Nephron progenitor cell (in vitro differentiated cells): ENCODE data around the gene OR2A25.

ENCODE experiments used
- DNase-seq: peaks from one replicate; pipeline ENCODE4 v3.0.0; 2021
- H3K27ac Mint-ChIP-seq: 2 replicates; pipeline ENCODE4 v1.8.0; 2021; ENCODE audit warnings: mild to moderate bottlenecking, moderate library complexity, mixed read lengths
- H3K27me3 Mint-ChIP-seq: 2 replicates; pipeline ENCODE4 v1.8.0; 2021; ENCODE audit warnings: mild to moderate bottlenecking, low read depth, mixed read lengths; ENCODE audit not compliant: poor library complexity
- H3K36me3 Mint-ChIP-seq: 2 replicates; pipeline ENCODE4 v1.8.0; 2021; ENCODE audit warnings: low read depth, mixed read lengths
- H3K4me1 Mint-ChIP-seq: 2 replicates; pipeline ENCODE4 v1.8.0; 2021; ENCODE audit warnings: mixed read lengths
- H3K4me3 Mint-ChIP-seq: 2 replicates; pipeline ENCODE4 v1.8.0; 2021; ENCODE audit warnings: mild to moderate bottlenecking, moderate library complexity, mixed read lengths
- H3K9me3 Mint-ChIP-seq: 2 replicates; pipeline ENCODE4 v1.8.0; 2021; ENCODE audit warnings: mild to moderate bottlenecking, moderate library complexity, mixed read lengths
- CTCF ChIP-seq: fragments of 200-600 bp; sonication (generic); IDR thresholded peaks from 2 replicates; pipeline ENCODE4 v1.5.0; 2021; ENCODE audit warnings: antibody characterized with exemption

OR2A25 gene

GRCh38 chr7:144085978-144086377, 16.4 kb downstream of the OR2A25 start, which contains the start of gene OR2A12:
OR2A12 (plus strand) TSS chr7:144086278; CDS start chr7:144095108, 8,830 bp downstream.
- TF ChIP-seq CTCF, result no peak
- H3K27me3 Mint-ChIP-seq, result peaks cover 4% of the 10 kb centered on the region
- H3K36me3 Mint-ChIP-seq, result no peaks in the 10 kb centered on the region
- no peak for DNase-seq
- no peaks in the 10 kb centered on the region for H3K9me3 Mint-ChIP-seq
- no peaks in the 10 kb centered on the region for H3K4me1 Mint-ChIP-seq
- H3K27ac Mint-ChIP-seq, result no peak within 1 kb of the TSS
- H3K4me3 Mint-ChIP-seq, result no peak within 1 kb of the TSS

GRCh38 chr7:144086730-144087129, 17.1 kb downstream of the OR2A25 start:
- no peak overlapping the region for H3K4me3 Mint-ChIP-seq
- no peak overlapping the region for H3K27ac Mint-ChIP-seq
- peaks cover 4% of the 10 kb centered on the region for H3K27me3 Mint-ChIP-seq
- DNase-seq, result no peak
- no peaks in the 10 kb centered on the region for H3K4me1 Mint-ChIP-seq
- TF ChIP-seq CTCF, result no peak
- peaks cover 5% of the 10 kb centered on the region for H3K9me3 Mint-ChIP-seq
- no peaks in the 10 kb centered on the region for H3K36me3 Mint-ChIP-seq

GRCh38 chr7:144087230-144087629, 17.6 kb downstream of the OR2A25 start:
- no peak for DNase-seq
- no peak overlapping the region for H3K4me3 Mint-ChIP-seq
- no peak for TF ChIP-seq CTCF
- no peaks in the 10 kb centered on the region for H3K4me1 Mint-ChIP-seq
- peaks cover 4% of the 10 kb centered on the region for H3K27me3 Mint-ChIP-seq
- no peaks in the 10 kb centered on the region for H3K36me3 Mint-ChIP-seq
- H3K9me3 Mint-ChIP-seq, result peaks cover 10% of the 10 kb centered on the region
- no peak overlapping the region for H3K27ac Mint-ChIP-seq

GRCh38 chr7:144090667-144091066, 21.1 kb downstream of the OR2A25 start:
- Mint-ChIP-seq H3K27ac (no peak overlapping the region), H3K27me3 (peaks cover 4% of the 10 kb centered on the region), H3K36me3 (no peaks in the 10 kb centered on the region), H3K9me3 (peaks cover 13% of the 10 kb centered on the region), H3K4me3 (no peak overlapping the region), H3K4me1 (no peaks in the 10 kb centered on the region)
- no peak for TF ChIP-seq CTCF
- no peak for DNase-seq

GRCh38 chr7:144098776-144099175, 29.2 kb downstream of the OR2A25 start:
- H3K4me3 Mint-ChIP-seq, result no peak overlapping the region
- no peak for TF ChIP-seq CTCF
- peaks cover 8% of the 10 kb centered on the region for H3K27me3 Mint-ChIP-seq
- no peak for DNase-seq
- no peak overlapping the region for H3K27ac Mint-ChIP-seq
- H3K9me3 Mint-ChIP-seq, result no peaks in the 10 kb centered on the region
- no peaks in the 10 kb centered on the region for H3K36me3 Mint-ChIP-seq
- H3K4me1 Mint-ChIP-seq, result no peaks in the 10 kb centered on the region

- H3K9me3 Mint-ChIP-seq, result no peaks in the 10 kb centered on the region
These were observed 31.0 kb downstream of the OR2A25 start for GRCh38 chr7:144100607-144101006.

More at GRCh38 chr7:144100607-144101006, 31.0 kb downstream of the OR2A25 start:
- no peaks in the 10 kb centered on the region for H3K4me1 Mint-ChIP-seq
- H3K36me3 Mint-ChIP-seq, result no peaks in the 10 kb centered on the region
- TF ChIP-seq CTCF, result no peak
- H3K27me3 Mint-ChIP-seq, result peaks cover 10% of the 10 kb centered on the region
- no peak overlapping the region for H3K27ac Mint-ChIP-seq
- no peak overlapping the region for H3K4me3 Mint-ChIP-seq
- DNase-seq, result no peak
